GM12891 (cell line): Measurements from ENCODE around the gene PRPH.

Source experiments
- PAX5 ChIP-seq: IDR thresholded peaks from 2 replicates; pipeline ENCODE4 v1.6.1; 2011; ENCODE audit warnings: low read length, moderate library complexity, mild to moderate bottlenecking; ENCODE audit not compliant: insufficient read depth, severe bottlenecking
- POLR2A ChIP-seq: IDR thresholded peaks from 2 replicates; pipeline ENCODE4 v1.6.1; 2011; ENCODE audit warnings: low read depth, low read length, control low read depth
- POLR2AphosphoS5 ChIP-seq: IDR thresholded peaks from 2 replicates; pipeline ENCODE4 v1.6.1; 2011; ENCODE audit warnings: low read depth, low read length, control low read depth
- POU2F2 ChIP-seq: IDR thresholded peaks from 2 replicates; pipeline ENCODE4 v1.6.1; 2011; ENCODE audit warnings: low read depth, mild to moderate bottlenecking, control low read depth, low read length, moderate library complexity
- SPI1 ChIP-seq: IDR thresholded peaks from 2 replicates; pipeline ENCODE4 v1.6.1; 2011; ENCODE audit warnings: low read depth, low read length, control low read depth
- TAF1 ChIP-seq: IDR thresholded peaks from 2 replicates; pipeline ENCODE4 v1.6.1; 2011; ENCODE audit warnings: low read depth, low read length, control low read depth

GRCh38 chr12:49251357-49251756, 43.6 kb upstream of the PRPH start:
- no peak for TF ChIP-seq POLR2A
- no peak for TF ChIP-seq POLR2AphosphoS5
- TF ChIP-seq TAF1, result no peak
- no peak for TF ChIP-seq SPI1
- TF ChIP-seq PAX5, result no peak
- TF ChIP-seq POU2F2, result no peak
